NCI-H128 (cell line): Measurements from ENCODE around the gene MKNK1.

Experiments
- DNase-seq: peaks from one replicate; lab custom pipeline; 2025; ENCODE audit not compliant: unreplicated experiment; lab: John Stamatoyannopoulos, UW

Gene MKNK1

GRCh38 chr1:46619656-46620258 is 15.7 kb upstream of the MKNK1 start:
- DNase-seq, result no peak

GRCh38 chr1:46618754-46619415 is 14.8 kb upstream of the MKNK1 start:
- no peak for DNase-seq

GRCh38 chr1:46617833-46618232 is 13.8 kb upstream of the MKNK1 start:
- no peak for DNase-seq

GRCh38 chr1:46617108-46617800 is 13.2 kb upstream of the MKNK1 start:
- no peak for DNase-seq

- no peak for DNase-seq
These were observed 12.4 kb upstream of the MKNK1 start, which contains the start of gene MOB3C for GRCh38 chr1:46616277-46617107. Gene MOB3C (minus strand): TSS chr1:46616811. CDS start chr1:46613321, 3,490 bp downstream.

- no peak for DNase-seq
These were observed 11.7 kb upstream of the MKNK1 start for GRCh38 chr1:46615735-46616134.

- DNase-seq, result no peak
These were observed 11.0 kb upstream of the MKNK1 start for GRCh38 chr1:46615088-46615487.

GRCh38 chr1:46614604-46614984 is 10.5 kb upstream of the MKNK1 start:
- no peak for DNase-seq

GRCh38 chr1:46613661-46614603 is 9.9 kb upstream of the MKNK1 start:
- DNase-seq, result no peak

- DNase-seq, result no peak
These were observed 9.0 kb upstream of the MKNK1 start for GRCh38 chr1:46612937-46613660.

- no peak for DNase-seq
These were observed 7.7 kb upstream of the MKNK1 start for GRCh38 chr1:46611691-46612221.

- no peak for DNase-seq
These were observed 3.5 kb upstream of the MKNK1 start for GRCh38 chr1:46607345-46608130.

- no peak for DNase-seq
These were observed 2.3 kb upstream of the MKNK1 start for GRCh38 chr1:46606255-46606965.

- no peak for DNase-seq
These were observed 1.2 kb upstream of the MKNK1 start for GRCh38 chr1:46605232-46605631.

GRCh38 chr1:46603481-46603857 is 599 bp downstream of the MKNK1 start:
- DNase-seq, result no peak

- DNase-seq, result no peak
These were observed 2.6 kb downstream of the MKNK1 start for GRCh38 chr1:46601257-46602007.
